HT1080 (cell line): Measurements from ENCODE around the gene RBBP8NL. TPM values are rescaled to one million over a fixed set of nuclear protein-coding genes. Genes with fewer than 3 reads are reported as not detected.
A peak's percentile ranks its signal among the peaks of the same experiment; 100 is the strongest.

Source experiments
- DNase-seq: peaks from one replicate; pipeline ENCODE4 v3.0.0-alpha.2; 2015; ENCODE audit warnings: low read depth
- total RNA-seq: library from RNA; depleted of rRNA; stranded (reverse); fragments of >200 nt; shearing (Covaris generic); gene quantifications from 2 replicates; pipeline ENCODE4 v1.2.3, GENCODE V29; 2014

The RBBP8NL gene
- total RNA-seq, 1 experiment from 2014 or later, result not detected

DNA sequence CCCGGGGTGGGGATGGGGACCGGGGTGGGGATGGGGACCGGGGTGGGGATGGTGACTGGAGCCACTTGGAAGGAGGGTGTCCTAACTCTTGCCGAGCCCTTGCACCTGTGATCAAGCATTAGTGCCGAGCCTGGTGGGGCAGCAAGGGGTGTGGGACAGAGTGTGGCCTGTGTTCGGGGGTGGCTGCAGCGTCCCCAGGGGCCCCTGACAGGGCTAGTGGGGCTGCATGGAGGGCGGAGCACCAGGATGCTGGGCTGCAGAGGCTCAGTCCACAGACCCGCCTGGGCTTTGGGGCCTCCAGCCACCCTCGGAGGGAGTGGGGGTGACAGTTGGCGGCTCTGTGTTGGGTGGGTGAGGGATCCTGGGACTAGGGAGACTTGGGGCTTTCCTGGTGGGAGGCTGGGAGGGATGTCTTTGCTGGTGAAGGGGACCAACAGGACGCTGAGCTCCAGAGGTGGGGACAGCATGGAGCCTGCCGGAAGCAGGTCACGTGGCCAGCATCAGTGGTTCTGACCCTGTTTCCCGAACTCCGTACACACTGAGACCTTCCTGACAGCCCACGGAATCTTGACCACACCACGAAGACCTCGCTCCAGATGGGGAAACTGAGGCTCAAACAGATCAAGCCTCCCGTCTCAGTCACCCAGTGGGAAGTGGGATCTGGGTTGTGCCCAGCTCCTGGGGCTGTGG, 4.6 kb downstream of the RBBP8NL start:
- no peak for DNase-seq

DNA sequence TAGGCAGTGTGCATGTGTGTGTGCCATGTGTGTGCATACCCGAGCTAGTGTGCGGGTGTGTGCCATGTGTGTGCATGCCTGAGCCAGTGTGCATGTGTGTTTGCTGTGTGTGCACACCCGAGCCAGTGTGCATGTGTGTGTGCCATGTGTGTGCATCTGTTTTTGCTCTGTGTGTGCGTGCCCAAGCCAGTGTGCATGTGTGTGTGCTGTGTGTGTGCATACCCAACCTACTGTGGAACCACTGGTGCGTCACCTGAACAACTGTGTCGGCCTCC, 5.7 kb downstream of the RBBP8NL start:
- no peak for DNase-seq

DNA sequence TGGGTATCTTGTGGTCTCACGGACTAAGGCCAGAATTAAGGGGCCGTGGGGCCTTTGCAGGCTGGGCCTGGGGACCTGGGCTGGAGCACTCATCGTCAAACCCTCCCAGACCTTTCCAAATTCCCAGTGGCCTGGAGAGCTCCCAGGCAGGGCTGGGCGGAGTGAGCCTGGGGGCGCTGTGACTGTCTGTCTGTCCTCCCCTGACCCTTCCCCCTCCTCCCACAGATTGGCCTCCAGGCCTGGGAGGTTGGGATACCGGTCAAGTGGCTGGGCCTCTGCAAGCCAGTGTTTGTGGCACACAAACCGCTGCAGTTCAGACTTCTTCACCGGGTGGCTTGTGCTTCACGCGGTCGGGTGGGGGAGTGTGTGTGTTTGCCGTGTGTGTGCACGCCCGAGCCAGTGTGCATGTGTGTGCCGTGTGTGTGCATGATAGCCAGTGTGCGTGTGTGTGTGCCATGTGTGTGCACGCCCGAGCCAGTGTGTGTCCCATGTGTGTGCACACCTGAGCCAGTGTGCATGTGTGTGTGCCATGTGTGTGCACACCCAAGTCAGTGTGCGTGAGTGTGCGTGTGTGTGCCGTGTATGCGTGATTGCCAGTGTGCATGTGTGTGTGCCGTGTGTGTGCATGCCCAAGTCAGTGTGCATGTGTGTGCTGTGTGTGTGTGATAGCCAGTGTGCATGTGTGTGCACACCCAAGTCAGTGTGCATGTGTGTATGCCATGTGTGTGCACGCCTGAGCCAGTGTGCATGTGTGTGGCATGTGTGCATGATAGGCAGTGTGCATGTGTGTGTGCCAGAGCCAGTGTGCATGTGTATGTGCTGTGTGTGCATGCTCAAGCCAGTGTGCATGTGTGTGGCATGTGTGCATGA, 6.3 kb downstream of the RBBP8NL start:
- no peak for DNase-seq

GRCh38 chr20:62419759-62420158, 7.6 kb downstream of the RBBP8NL start:
- DNase-seq, result no peak

- no peak for DNase-seq
These were observed 8.4 kb downstream of the RBBP8NL start for GRCh38 chr20:62418709-62419487.

DNA sequence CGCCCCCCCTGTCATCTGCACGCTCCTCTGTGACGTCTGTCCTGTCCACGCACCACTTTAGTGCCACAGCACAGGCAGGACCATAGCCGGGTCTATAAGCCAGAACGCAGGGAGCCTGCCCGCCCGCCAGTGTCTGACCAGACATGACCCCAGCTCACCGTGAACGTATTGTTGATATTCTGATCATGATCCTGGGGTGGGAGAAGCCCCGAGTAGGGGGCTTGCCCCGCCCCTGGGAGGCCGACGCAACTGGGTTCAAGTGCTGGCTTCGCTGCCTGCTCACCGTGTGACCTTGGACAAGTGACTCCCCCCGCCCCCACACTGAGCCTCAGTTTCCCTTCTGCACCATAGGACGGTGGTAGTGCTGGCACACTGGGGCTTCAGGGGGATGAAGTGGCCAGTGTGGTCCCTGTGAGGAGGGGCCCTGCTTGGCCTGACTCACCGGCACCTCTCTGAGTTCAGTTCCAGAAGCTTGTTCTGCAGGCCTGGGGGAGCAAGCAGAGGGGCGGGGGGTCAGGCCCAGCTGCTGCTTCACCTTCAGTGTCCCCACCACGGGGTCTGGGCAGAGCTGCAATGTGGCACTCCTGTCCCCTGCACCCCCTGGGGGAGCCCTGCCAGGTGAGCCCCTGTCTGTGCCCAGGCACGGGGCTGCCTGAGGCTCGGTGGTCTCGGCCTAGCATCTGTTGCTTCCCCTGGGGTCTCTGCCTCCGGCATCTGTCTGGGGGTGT, 9.2 kb downstream of the RBBP8NL start:
- DNase-seq, result no peak

DNA sequence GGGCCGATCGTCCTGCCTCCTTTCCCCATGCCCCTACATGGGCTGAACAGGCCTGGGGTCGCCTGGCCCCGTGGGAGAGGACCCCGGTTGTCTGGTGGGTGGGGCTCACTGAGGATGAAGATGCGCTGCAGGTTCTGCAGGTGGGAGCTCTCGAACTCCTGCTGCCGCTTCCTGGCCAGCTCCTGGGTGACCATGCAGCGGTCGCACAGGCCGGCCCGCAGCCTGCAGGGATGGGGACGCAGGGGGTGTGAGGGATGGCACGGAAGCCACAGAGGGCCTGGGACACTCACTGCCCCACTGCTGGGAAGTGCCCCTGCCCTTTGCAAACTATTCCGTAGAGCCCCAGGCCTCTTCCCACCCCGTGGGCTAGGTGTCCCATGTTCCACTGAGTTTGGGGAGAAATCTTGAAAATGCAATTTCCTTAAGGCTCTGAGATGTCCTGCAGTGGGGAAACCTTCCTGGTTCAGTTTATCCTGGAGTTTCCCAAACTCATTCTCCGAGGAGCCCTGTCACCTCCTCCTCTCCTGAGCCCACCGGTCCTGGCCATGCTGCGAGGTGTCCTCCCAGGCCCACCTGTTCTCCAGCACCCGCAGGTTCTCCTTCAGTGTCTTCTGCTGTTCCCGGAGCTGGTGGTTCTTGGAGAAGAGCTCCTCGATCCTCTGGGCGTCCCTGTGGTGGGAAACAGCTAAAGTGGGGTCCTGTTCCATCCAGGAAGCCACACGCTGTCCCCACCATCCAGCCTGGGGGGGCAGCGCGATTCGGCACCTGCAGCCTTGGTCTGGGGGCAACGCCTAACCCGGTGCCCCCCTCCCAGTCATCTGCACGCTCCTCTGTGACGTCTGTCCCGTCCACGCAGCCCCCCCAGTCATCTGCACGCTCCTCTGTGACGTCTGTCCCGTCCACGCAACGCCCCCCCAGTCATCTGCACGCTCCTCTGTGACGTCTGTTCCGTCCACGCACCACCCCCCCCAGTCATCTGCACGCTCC, 10.4 kb downstream of the RBBP8NL start:
- DNase-seq, result no peak

- no peak for DNase-seq
These were observed 11.8 kb downstream of the RBBP8NL start for GRCh38 chr20:62415354-62416111.

- peak; percentile 15 for DNase-seq
These were observed 13.3 kb downstream of the RBBP8NL start for GRCh38 chr20:62413896-62414481.

DNA sequence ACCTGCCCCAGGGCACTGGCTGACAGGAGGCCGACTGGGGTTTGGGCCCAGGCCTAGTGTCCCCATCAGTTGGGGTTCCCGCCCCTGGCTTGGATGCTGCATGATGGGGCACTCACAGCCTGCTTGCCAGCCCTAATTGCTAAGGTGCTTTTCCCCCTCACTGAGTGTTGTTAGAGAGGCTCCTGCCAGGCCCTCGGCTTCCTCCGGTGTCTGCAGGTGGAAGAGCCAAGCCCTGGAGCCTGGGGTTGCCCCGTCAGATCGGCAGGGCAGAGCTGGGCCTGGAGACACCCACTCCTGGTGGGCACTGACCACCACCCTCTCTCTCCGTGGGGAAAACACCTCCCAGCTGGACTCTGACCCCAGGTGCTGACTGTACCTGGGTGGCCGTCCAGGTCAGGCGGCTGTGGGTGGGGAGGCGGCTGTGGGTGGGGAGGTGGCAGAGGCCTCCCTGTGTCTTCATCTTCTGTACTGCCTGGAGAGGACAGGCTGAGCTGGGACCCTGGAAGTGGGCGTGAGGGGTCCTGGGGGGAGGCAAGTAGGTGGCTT, 14.2 kb downstream of the RBBP8NL start:
- DNase-seq, result no peak

GRCh38 chr20:62412194-62413024, 14.9 kb downstream of the RBBP8NL start:
- DNase-seq, result no peak

DNA sequence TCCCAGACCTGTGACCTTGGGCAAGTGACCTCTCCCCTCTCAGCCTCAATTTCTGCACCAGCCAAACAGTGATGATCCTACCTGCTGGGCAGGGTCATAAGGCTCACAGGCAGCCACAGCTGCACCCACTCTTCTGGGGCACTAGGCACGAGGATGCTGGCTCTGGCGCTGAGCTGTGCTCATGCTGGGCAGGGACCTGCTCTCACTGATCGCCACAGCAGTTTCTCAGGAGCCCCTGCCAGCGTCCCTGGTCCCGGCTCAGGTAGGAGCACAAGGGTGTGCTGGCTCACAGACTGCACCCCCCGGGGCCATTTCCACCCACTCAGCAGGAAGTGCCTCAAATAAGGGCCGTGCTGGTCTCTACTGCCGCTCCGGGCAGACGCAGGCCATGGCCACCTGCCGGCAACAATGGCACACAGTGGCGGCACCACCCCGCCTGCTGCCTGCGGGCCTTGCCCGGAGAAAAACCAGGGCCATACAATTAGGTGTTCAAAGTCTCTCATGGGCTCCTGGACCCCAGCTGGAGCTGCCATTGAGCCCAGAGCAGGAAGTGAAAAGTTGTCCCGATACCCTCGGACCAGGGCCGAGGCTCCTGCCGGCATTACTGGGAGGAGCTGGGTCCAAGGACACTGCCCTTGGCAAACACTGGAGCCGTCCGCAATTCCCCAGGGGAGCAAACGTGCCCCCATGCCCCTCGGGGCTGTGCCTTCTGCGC, 15.7 kb downstream of the RBBP8NL start:
- no peak for DNase-seq

DNA sequence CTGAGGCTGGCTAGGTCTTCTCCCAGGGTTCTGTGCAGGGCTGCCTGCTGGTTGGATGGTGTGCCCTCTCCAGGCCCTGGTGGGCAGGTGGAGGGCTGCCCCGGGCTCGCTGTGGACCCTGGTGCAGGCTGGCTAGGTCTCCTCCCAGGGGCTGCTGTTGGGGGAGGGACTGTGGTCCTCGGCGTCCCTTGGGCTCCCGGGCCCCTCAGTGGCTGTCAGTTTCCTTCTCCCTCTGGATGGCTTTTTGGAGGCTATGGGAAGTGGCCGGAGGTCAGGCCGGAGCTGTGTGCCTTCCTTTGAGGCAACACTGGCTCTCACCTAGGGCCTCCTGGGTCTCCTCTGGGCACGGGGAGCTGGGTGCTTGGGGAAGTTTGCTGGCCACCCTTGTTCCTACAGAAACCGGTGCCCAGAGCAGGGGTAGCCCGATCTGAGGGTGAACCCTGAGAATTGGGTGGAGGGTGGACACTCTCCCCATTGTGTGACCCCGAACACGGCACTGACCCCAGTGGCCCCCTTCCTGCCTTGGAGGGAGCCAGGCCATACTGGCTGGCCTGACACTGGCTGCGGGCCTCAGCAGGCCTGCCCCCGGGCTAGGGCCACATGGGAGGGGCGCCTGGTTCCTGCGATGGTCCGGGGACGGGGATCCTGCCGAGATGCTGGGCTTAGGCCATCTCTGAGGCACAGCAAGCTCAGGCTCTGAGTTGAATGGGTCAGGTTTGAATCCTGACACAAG, 16.4 kb downstream of the RBBP8NL start:
- no peak for DNase-seq

DNA sequence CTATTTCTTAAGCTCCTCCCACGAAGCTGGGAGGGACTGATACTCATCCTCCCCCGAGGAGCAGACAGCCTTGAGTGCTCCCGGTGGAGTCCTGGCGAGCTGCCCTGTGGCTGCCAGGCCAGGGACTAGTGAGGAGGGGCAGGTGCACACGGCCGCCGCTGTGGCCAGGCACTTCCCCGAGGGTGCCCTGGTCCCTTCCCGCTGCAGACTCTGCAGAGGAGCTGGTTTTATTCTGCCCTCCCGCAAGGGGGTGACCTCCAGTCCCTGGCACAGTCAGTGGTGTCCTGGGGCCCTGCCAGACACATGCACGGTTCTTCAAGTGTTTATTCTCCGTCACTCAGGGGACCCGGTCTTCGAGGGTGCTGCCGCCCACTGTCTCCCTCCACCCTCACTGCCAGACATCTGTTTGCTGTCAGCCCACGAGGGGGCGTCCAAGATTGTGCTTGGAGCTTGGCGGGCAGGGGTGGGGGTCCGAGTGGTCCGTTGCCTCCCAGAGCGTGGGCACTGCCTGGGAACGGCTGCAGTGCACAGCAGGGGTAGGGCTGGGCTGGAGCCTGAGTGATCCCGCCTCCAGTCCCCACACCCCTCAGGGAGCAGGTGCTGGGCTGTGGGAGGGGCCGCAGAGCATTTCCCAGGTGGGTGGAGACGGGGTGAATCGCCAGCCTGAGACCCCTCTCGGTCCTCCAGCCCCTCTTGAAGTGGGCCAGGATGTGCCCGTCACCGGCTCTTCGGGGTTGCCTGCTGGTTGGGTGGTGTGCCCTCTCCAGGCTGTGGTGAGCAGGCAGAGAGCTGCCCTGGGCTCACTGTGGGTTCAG, 17.2 kb downstream of the RBBP8NL start:
- DNase-seq, result peak; percentile 32

GRCh38 chr20:62409086-62409853, 18.1 kb downstream of the RBBP8NL start:
- DNase-seq, result no peak
